IMR-90 (cell line): ENCODE results near the gene CDC34. TPM values are rescaled to one million over a fixed set of nuclear protein-coding genes. Genes with fewer than 3 reads are reported as not detected.
A peak's percentile ranks its signal among the peaks of the same experiment; 100 is the strongest.

ENCODE experiments used
- ATAC-seq: fragments of 200-7000 bp; cut with Tn5 transposase; 2 replicates; pipeline ENCODE4 v1.9.1; 2020; ENCODE audit warnings: low read depth, mild to moderate bottlenecking, moderate library complexity
- BruUV-seq: library from RNA; stranded (reverse); fragments of 400-500 nt; replicated peaks from 2 replicates; lab custom pipeline; 2021; lab: Mats Ljungman, UMichigan
- CTCF ChIA-PET: fragments of 300-600 bp; formaldehyde crosslinking; extraction: SDS; loops from one replicate; lab custom pipeline; 2021; ENCODE audit warnings: antibody characterized with exemption; lab: Yijun Ruan, JAX
- POLR2A ChIA-PET: fragments of 300-600 bp; sonication (Branson Sonifier 250); formaldehyde crosslinking; loops from one replicate; lab custom pipeline; 2022; ENCODE audit warnings: antibody characterized with exemption; ENCODE audit not compliant: unreplicated experiment; lab: Charles Lee
- DNase-seq: peaks from one replicate; pipeline ENCODE4 v3.0.0; 2013
- H2AFZ ChIP-seq: replicated peaks from 2 replicates; pipeline ENCODE3; 2013; ENCODE audit warnings: low read length, mild to moderate bottlenecking; ENCODE audit not compliant: poor library complexity
- H2AK5ac ChIP-seq: 2 replicates; pipeline ENCODE4 v1.6.1; 2013; ENCODE audit warnings: low read depth, low read length, inconsistent platforms
- H2AK9ac ChIP-seq: replicated peaks from 2 replicates; pipeline ENCODE3; 2013; ENCODE audit warnings: mild to moderate bottlenecking, low read depth, low read length, moderate library complexity; ENCODE audit not compliant: poor library complexity
- H2BK120ac ChIP-seq: 2 replicates; pipeline ENCODE4 v1.6.1; 2013; ENCODE audit warnings: low read depth, low read length, inconsistent platforms
- H2BK15ac ChIP-seq: 3 replicates; pipeline ENCODE4 v1.6.1; 2013; ENCODE audit warnings: low read depth, low read length, inconsistent platforms
- H2BK20ac ChIP-seq: 2 replicates; pipeline ENCODE4 v1.6.1; 2013; ENCODE audit warnings: low read depth, mild to moderate bottlenecking, inconsistent platforms, low read length, moderate library complexity
- H2BK5ac ChIP-seq: 2 replicates; pipeline ENCODE4 v1.6.1; 2013; ENCODE audit warnings: mild to moderate bottlenecking, low read depth, low read length, inconsistent platforms; ENCODE audit not compliant: poor library complexity, severe bottlenecking
- H3K14ac ChIP-seq: replicated peaks from 2 replicates; pipeline ENCODE4 v1.6.1; 2013; ENCODE audit warnings: low read depth, low read length, inconsistent platforms
- H3K18ac ChIP-seq: 2 replicates; pipeline ENCODE4 v1.6.1; 2013; ENCODE audit warnings: low read depth, low read length, control low read depth
- H3K23ac ChIP-seq: 2 replicates; pipeline ENCODE4 v1.6.1; 2013; ENCODE audit warnings: low read depth, low read length, inconsistent platforms
- H3K27ac ChIP-seq: 2 replicates; pipeline ENCODE4 v1.5.1; 2013; ENCODE audit warnings: mild to moderate bottlenecking, control low read depth, low read length; ENCODE audit not compliant: insufficient read depth
- H3K27me3 ChIP-seq: 2 replicates; pipeline ENCODE4 v1.6.1; 2013; ENCODE audit warnings: low read length; ENCODE audit not compliant: control insufficient read depth, insufficient read depth
- H3K36me3 ChIP-seq: 2 replicates; pipeline ENCODE4 v1.6.1; 2013; ENCODE audit warnings: low read length, mixed read lengths; ENCODE audit not compliant: control insufficient read depth, insufficient read depth
- H3K4ac ChIP-seq: 2 replicates; pipeline ENCODE4 v1.6.1; 2013; ENCODE audit warnings: low read depth, low read length, inconsistent platforms
- H3K4me1 ChIP-seq: 2 replicates; pipeline ENCODE4 v1.6.1; 2013; ENCODE audit warnings: low read length, mixed read lengths; ENCODE audit not compliant: control insufficient read depth, insufficient read depth
- H3K4me2 ChIP-seq: 2 replicates; pipeline ENCODE4 v1.6.1; 2013; ENCODE audit warnings: low read depth, mild to moderate bottlenecking, control low read depth, low read length, moderate library complexity
- H3K4me3 ChIP-seq: 2 replicates; pipeline ENCODE4 v1.5.1; 2013; ENCODE audit warnings: low read depth, mild to moderate bottlenecking, control low read depth, low read length, moderate library complexity; ENCODE audit not compliant: insufficient read depth
- H3K56ac ChIP-seq: 2 replicates; pipeline ENCODE4 v1.6.1; 2013; ENCODE audit warnings: low read length, inconsistent platforms; ENCODE audit not compliant: insufficient read depth; ENCODE audit errors: extremely low read depth
- H3K79me1 ChIP-seq, 2 experiments: 2 replicates each; pipeline ENCODE4 v1.6.1; 2013; ENCODE audit warnings: low read length in 2 of 2, inconsistent platforms in 1 of 2, low read depth in 1 of 2
- H3K9ac ChIP-seq: 2 replicates; pipeline ENCODE4 v1.6.1; 2013; ENCODE audit warnings: low read depth, low read length, control low read depth
- H3K9me1 ChIP-seq: 2 replicates; pipeline ENCODE4 v1.6.1; 2013; ENCODE audit warnings: low read length, inconsistent platforms; ENCODE audit not compliant: insufficient read depth
- H3K9me3 ChIP-seq: 2 replicates; pipeline ENCODE4 v1.6.1; 2013; ENCODE audit warnings: low read length; ENCODE audit not compliant: control insufficient read depth, insufficient read depth
- H4K20me1 ChIP-seq: 2 replicates; pipeline ENCODE4 v1.6.1; 2013; ENCODE audit warnings: low read length, inconsistent platforms; ENCODE audit not compliant: insufficient read depth
- H4K5ac ChIP-seq: 2 replicates; pipeline ENCODE4 v1.6.1; 2013; ENCODE audit warnings: mild to moderate bottlenecking, low read depth, low read length, control low read depth
- H4K8ac ChIP-seq, 2 experiments: 2 replicates each; pipeline ENCODE4 v1.6.1; 2013; ENCODE audit warnings: low read depth in 2 of 2, low read length in 2 of 2, control low read depth in 1 of 2, inconsistent platforms in 1 of 2
- H4K91ac ChIP-seq: 2 replicates; pipeline ENCODE4 v1.6.1; 2013; ENCODE audit warnings: low read depth, low read length, inconsistent platforms; ENCODE audit not compliant: insufficient read depth
- CEBPB ChIP-seq: IDR thresholded peaks from 2 replicates; pipeline ENCODE4 v1.6.1; 2012; ENCODE audit warnings: low read depth, low read length, improper control_type of control experiment
- CHD1 ChIP-seq: IDR thresholded peaks from 2 replicates; pipeline ENCODE4 v1.6.1; 2012; ENCODE audit warnings: low read depth, low read length, improper control_type of control experiment
- CTCF ChIP-seq: conservative IDR thresholded peaks from 2 replicates; pipeline ENCODE4 v1.5.1; 2012; ENCODE audit warnings: mild to moderate bottlenecking, low read depth, low read length, improper control_type of control experiment
- FOS ChIP-seq: fragments of 150-350 bp; IDR thresholded peaks from 2 replicates; pipeline ENCODE4 v1.6.1; 2016; ENCODE audit warnings: low read depth, low read length
- MAFK ChIP-seq: IDR thresholded peaks from 2 replicates; pipeline ENCODE4 v1.6.1; 2012; ENCODE audit warnings: low read depth, low read length, improper control_type of control experiment
- MAZ ChIP-seq: IDR thresholded peaks from 2 replicates; pipeline ENCODE4 v1.6.1; 2012; ENCODE audit warnings: low read depth, mild to moderate bottlenecking, low read length, improper control_type of control experiment, moderate library complexity, borderline replicate concordance
- NFE2L2 ChIP-seq: fragments of 150-350 bp; IDR thresholded peaks from 2 replicates; pipeline ENCODE4 v1.6.1; 2016; ENCODE audit warnings: low read depth, mild to moderate bottlenecking, low read length
- POLR2A ChIP-seq: IDR thresholded peaks from 2 replicates; pipeline ENCODE4 v1.6.1; 2012; ENCODE audit warnings: mild to moderate bottlenecking, low read depth, low read length
- RCOR1 ChIP-seq: IDR thresholded peaks from 2 replicates; pipeline ENCODE4 v1.6.1; 2012; ENCODE audit warnings: mild to moderate bottlenecking, low read length, improper control_type of control experiment; ENCODE audit not compliant: insufficient replicate concordance
- SMC3 ChIP-seq: fragments of 150-350 bp; IDR thresholded peaks from 2 replicates; pipeline ENCODE4 v1.6.1; 2016; ENCODE audit warnings: low read depth, mild to moderate bottlenecking, antibody characterized with exemption, low read length, moderate library complexity
- WGBS, 2 experiments: methylation state at CpG; one replicate each; pipeline versions ENCODE4 v1.1.5 to v1.1.7; 2013; ENCODE audit warnings: missing lambda C conversion rate in 2 of 2; ENCODE audit not compliant: insufficient read length in 1 of 2; ENCODE audit errors: extremely low coverage in 2 of 2; 5-methylcytosine and 5-hydroxymethylcytosine counted together
- dilution Hi-C: fragments of 300-500 bp; cut with HindIII; formaldehyde crosslinking; loops from one replicate; pipeline ENCODE4 v1.14.3; 2018; ENCODE audit warnings: low sequenced_read_pairs; ENCODE audit not compliant: unreplicated experiment
- in situ Hi-C: fragments of 300-500 bp; cut with MboI; formaldehyde crosslinking; loops from 3 replicates; pipeline ENCODE4 v1.14.3; 2019; ENCODE audit warnings: low sequenced_read_pairs, inconsistent platforms, mixed read lengths
- intact Hi-C: fragments of 100-400 bp; cut with micrococcal nuclease; formaldehyde crosslinking; loops from 2 replicates; pipeline ENCODE4 v1.10.0; 2022
- polyA plus RNA-seq, 3 experiments: library from polyadenylated mRNA; depleted of rRNA; stranded (reverse); fragments of >200 nt; gene quantifications; 2 replicates each; pipeline ENCODE4 v1.2.3, GENCODE V29; 2012; ENCODE audit warnings: low replicate concordance in 1 of 3
- total RNA-seq: library from RNA; depleted of rRNA; stranded (reverse); fragments of >200 nt; gene quantifications from 2 replicates; pipeline ENCODE4 v1.2.3, GENCODE V29; 2012
- TF ChIP-seq, protein P1 (sequence below): fragments of 150-350 bp; IDR thresholded peaks from 2 replicates; pipeline ENCODE4 v1.6.1; 2017; ENCODE audit warnings: mild to moderate bottlenecking, antibody characterized with exemption, low read length, low read depth
- TF ChIP-seq, protein P2 (sequence below): fragments of 150-350 bp; IDR thresholded peaks from 2 replicates; pipeline ENCODE4 v1.6.1; 2016; ENCODE audit warnings: low read depth, mild to moderate bottlenecking, low read length, moderate library complexity, borderline replicate concordance

Gene CDC34
- total and polyA plus RNA-seq, 2 of the 4 experiments (the other 2 are of a cell fraction) = 35.7 to 68.9 TPM

GRCh38 chr19:571566-571974 lies 40.0 kb downstream of the CDC34 start:
- peak; percentile 35 for DNase-seq
- peak; percentile 6 for ATAC-seq
- Histone ChIP-seq H3K27ac (peak overlapping the region; percentile 33), H2BK5ac (peak overlapping the region; percentile 1), H4K20me1 (peaks cover 36% of the 10 kb centered on the region), H3K9me3 (no peaks in the 10 kb centered on the region), H3K27me3 (no peaks in the 10 kb centered on the region), H2BK20ac (no peak overlapping the region), H3K4me1 (peaks cover 26% of the 10 kb centered on the region), H3K18ac (no peak overlapping the region), H2AK5ac (peak overlapping the region; percentile 57; the same call in 1 of the 2 replicates), H2BK15ac (peak overlapping the region; percentile 19; the same call in 1 of the 3 replicates), H4K5ac (peak overlapping the region; percentile 5), H3K56ac (0 out of 2 replicates have a peak overlapping the region, but pooled peaks have one; percentile 61), H3K14ac (peak overlapping the region; percentile 49; the same call in 1 of the 2 replicates), H4K8ac (peak overlapping the region; percentile 42 to 59), H3K9ac (peak overlapping the region; percentile 24; the same call in 1 of the 2 replicates), H3K23ac (peak overlapping the region; percentile 78; the same call in 1 of the 2 replicates), H2AFZ (peak overlapping the region; percentile 98), H3K9me1 (peaks cover 9% of the 10 kb centered on the region; the same call in 1 of the 2 replicates), H4K91ac (peak overlapping the region; percentile 51; the same call in 1 of the 2 replicates), H2AK9ac (peak overlapping the region; percentile 83), H2BK120ac (peak overlapping the region; percentile 10; the same call in 1 of the 2 replicates), H3K36me3 (no peaks in the 10 kb centered on the region), H3K4ac (peak overlapping the region; percentile 47; the same call in 1 of the 2 replicates), H3K4me2 (peak overlapping the region; percentile 87), H3K79me1 (peaks cover 0 to 38% of the 10 kb centered on the region in 2 experiments; a peak in 2 of 4 replicates), H3K4me3 (peak overlapping the region; percentile 8)
- dilution Hi-C loops (no loop called here), in situ Hi-C loops (no loop called here), intact Hi-C loops (no loop called here)
- POLR2A ChIA-PET = no interaction called here
- WGBS, 2 experiments = 0% methylated on average over 2 of the region's 14 CpGs; no CpG with 5 or more reads in 1 of the 2 experiments
- no TSS peak for BruUV-seq
- CTCF ChIA-PET = no interaction called here
- no peak for TF ChIP-seq POLR2A
- TF ChIP-seq MAFK = no peak
- TF ChIP-seq, protein P1, sequence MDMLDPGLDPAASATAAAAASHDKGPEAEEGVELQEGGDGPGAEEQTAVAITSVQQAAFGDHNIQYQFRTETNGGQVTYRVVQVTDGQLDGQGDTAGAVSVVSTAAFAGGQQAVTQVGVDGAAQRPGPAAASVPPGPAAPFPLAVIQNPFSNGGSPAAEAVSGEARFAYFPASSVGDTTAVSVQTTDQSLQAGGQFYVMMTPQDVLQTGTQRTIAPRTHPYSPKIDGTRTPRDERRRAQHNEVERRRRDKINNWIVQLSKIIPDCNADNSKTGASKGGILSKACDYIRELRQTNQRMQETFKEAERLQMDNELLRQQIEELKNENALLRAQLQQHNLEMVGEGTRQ = no peak
- TF ChIP-seq, protein P2, sequence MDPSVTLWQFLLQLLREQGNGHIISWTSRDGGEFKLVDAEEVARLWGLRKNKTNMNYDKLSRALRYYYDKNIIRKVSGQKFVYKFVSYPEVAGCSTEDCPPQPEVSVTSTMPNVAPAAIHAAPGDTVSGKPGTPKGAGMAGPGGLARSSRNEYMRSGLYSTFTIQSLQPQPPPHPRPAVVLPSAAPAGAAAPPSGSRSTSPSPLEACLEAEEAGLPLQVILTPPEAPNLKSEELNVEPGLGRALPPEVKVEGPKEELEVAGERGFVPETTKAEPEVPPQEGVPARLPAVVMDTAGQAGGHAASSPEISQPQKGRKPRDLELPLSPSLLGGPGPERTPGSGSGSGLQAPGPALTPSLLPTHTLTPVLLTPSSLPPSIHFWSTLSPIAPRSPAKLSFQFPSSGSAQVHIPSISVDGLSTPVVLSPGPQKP = no peak
- TF ChIP-seq CHD1 = no peak
- no peak for TF ChIP-seq NFE2L2
- no peak for TF ChIP-seq MAZ
- no peak for TF ChIP-seq RCOR1
- TF ChIP-seq SMC3 = no peak
- no peak for TF ChIP-seq CTCF
- TF ChIP-seq CEBPB = no peak
- TF ChIP-seq FOS = no peak
